Mesendoderm (in vitro differentiated cells): Measurements from ENCODE around the gene MAP1S.

Experiments used
- DNase-seq: peaks from one replicate; pipeline ENCODE4 v3.0.0; 2013
- H2AK5ac ChIP-seq: 2 replicates; pipeline ENCODE4 v1.6.1; 2013; ENCODE audit warnings: low read length, inconsistent platforms
- H2BK120ac ChIP-seq: 2 replicates; pipeline ENCODE4 v1.6.1; 2013; ENCODE audit warnings: low read depth, mild to moderate bottlenecking, low read length, moderate library complexity, mixed read lengths
- H2BK15ac ChIP-seq: replicated peaks from 2 replicates; pipeline ENCODE4 v1.6.1; 2013; ENCODE audit warnings: low read depth, mild to moderate bottlenecking, moderate library complexity
- H2BK5ac ChIP-seq: 2 replicates; pipeline ENCODE4 v1.6.1; 2013; ENCODE audit warnings: low read length, inconsistent platforms
- H3K18ac ChIP-seq: 2 replicates; pipeline ENCODE4 v1.6.1; 2013; ENCODE audit warnings: mild to moderate bottlenecking, low read length, mixed read lengths
- H3K23ac ChIP-seq: one replicate; pipeline ENCODE4 v1.6.1; 2013; ENCODE audit warnings: low read length
- H3K27ac ChIP-seq: 2 replicates; pipeline ENCODE4 v1.5.1; 2013; ENCODE audit warnings: low read depth, mild to moderate bottlenecking, inconsistent platforms, low read length, moderate library complexity
- H3K27me3 ChIP-seq: 2 replicates; pipeline ENCODE4 v1.6.1; 2013; ENCODE audit warnings: low read length, control low read depth, mild to moderate bottlenecking, inconsistent platforms; ENCODE audit not compliant: insufficient read depth, poor library complexity
- H3K36me3 ChIP-seq: 2 replicates; pipeline ENCODE4 v1.6.1; 2013; ENCODE audit warnings: low read length, inconsistent platforms; ENCODE audit not compliant: control insufficient read depth, insufficient read depth
- H3K4ac ChIP-seq: one replicate; pipeline ENCODE4 v1.6.1; 2013; ENCODE audit warnings: low read depth, mild to moderate bottlenecking, low read length, moderate library complexity
- H3K4me1 ChIP-seq: 2 replicates; pipeline ENCODE4 v1.6.1; 2013; ENCODE audit warnings: low read depth, low read length, inconsistent platforms; ENCODE audit not compliant: control insufficient read depth
- H3K4me2 ChIP-seq: 2 replicates; pipeline ENCODE4 v1.6.1; 2013; ENCODE audit warnings: low read length
- H3K4me3 ChIP-seq: 2 replicates; pipeline ENCODE4 v1.5.1; 2013; ENCODE audit warnings: mild to moderate bottlenecking, low read length
- H3K56ac ChIP-seq: one replicate; pipeline ENCODE4 v1.6.1; 2013; ENCODE audit warnings: low read length
- H3K79me1 ChIP-seq: 2 replicates; pipeline ENCODE4 v1.6.1; 2013; ENCODE audit warnings: low read length, inconsistent platforms
- H3K79me2 ChIP-seq: 2 replicates; pipeline ENCODE4 v1.6.1; 2013; ENCODE audit warnings: mild to moderate bottlenecking, low read length; ENCODE audit not compliant: control insufficient read depth, insufficient read depth
- H3K9ac ChIP-seq: 2 replicates; pipeline ENCODE4 v1.6.1; 2013; ENCODE audit warnings: low read length, inconsistent platforms
- H4K5ac ChIP-seq: one replicate; pipeline ENCODE4 v1.6.1; 2013; ENCODE audit warnings: low read length
- H4K8ac ChIP-seq: one replicate; pipeline ENCODE4 v1.6.1; 2013; ENCODE audit warnings: low read depth, mild to moderate bottlenecking, control low read depth, low read length, moderate library complexity
- WGBS: extraction: QIAGEN DNeasy Blood & Tissue Kit; methylation state at CpG from one replicate; pipeline ENCODE4 v1.1.7; 2013; ENCODE audit warnings: low lambda C conversion rate, missing lambda C conversion rate; ENCODE audit not compliant: insufficient coverage; ENCODE audit errors: extremely low coverage; 5-methylcytosine and 5-hydroxymethylcytosine counted together

Gene MAP1S

DNA sequence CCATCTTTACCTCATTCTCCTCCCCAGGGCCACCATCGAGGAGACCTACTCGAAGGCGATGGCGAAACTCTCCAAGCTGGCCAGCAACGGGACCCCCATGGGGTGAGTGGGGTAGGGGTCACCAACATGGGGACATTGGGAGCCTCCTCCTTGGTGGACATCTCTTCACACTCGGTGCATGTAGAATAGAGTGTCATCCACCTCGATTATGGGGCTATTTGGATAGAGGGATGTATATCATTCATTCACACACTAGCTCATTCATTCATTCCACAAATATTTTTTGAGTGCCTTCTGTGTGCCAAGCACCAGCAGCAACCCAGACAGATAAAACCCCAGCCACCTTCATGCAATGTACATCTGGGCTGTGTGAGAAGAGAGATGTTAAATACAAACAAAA lies 45.1 kb downstream of the MAP1S start:
- H3K23ac ChIP-seq: no peak overlapping the region
- H2BK5ac ChIP-seq: no peak overlapping the region
- no CpG with 5 or more reads among the region's 7 CpGs for WGBS
- H3K9ac ChIP-seq: no peak overlapping the region
- no peak overlapping the region for H2AK5ac ChIP-seq
- no peaks in the 10 kb centered on the region for H3K36me3 ChIP-seq
- no peaks in the 10 kb centered on the region for H3K27me3 ChIP-seq
- H4K5ac ChIP-seq: no peak overlapping the region
- no peaks in the 10 kb centered on the region for H3K79me2 ChIP-seq
- no peaks in the 10 kb centered on the region for H3K79me1 ChIP-seq
- DNase-seq: no peak
- no peak overlapping the region for H2BK120ac ChIP-seq
- no peak overlapping the region for H4K8ac ChIP-seq
- no peak overlapping the region for H3K18ac ChIP-seq
- H3K27ac ChIP-seq: no peak overlapping the region
- H2BK15ac ChIP-seq: no peak overlapping the region
- H3K4me1 ChIP-seq: no peaks in the 10 kb centered on the region
- no peak overlapping the region for H3K4me3 ChIP-seq
- no peak overlapping the region for H3K4ac ChIP-seq
- no peak overlapping the region for H3K56ac ChIP-seq
- H3K4me2 ChIP-seq: no peak overlapping the region

DNA sequence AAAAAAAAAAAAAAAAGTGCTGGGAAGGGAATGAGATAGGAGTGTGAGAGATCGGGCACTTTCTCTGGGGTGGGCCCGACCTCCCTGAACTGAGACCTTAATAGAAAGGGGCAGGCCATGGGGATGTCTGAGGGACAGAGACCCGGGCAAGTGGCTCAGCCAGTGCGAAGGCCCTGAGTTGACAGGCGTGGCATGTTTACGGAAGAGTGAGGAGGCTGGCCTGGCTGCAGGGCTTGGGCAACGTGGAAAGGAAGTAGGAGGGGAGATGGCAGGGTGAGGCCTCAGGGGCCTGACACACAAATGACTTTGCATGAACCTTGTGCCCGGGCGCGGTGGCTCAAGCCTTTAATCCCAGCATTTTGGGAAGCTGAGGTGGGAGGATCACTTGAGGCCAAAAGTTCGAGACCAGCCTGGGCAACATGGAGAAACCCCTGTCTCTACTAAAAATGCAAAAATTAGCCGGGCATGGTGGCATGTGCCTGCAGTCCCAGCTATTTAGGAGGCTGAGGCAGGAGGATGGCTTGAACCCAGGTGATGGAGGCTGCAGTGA lies 45.9 kb downstream of the MAP1S start:
- Histone ChIP-seq H3K56ac (no peak overlapping the region), H3K4me1 (no peaks in the 10 kb centered on the region), H3K18ac (no peak overlapping the region), H4K8ac (no peak overlapping the region), H3K23ac (no peak overlapping the region), H2BK120ac (no peak overlapping the region), H3K4ac (no peak overlapping the region), H3K4me2 (no peak overlapping the region), H3K36me3 (no peaks in the 10 kb centered on the region), H2BK5ac (no peak overlapping the region), H3K27ac (no peak overlapping the region), H2AK5ac (no peak overlapping the region), H3K4me3 (no peak overlapping the region), H3K27me3 (no peaks in the 10 kb centered on the region), H2BK15ac (no peak overlapping the region), H4K5ac (no peak overlapping the region), H3K79me2 (no peaks in the 10 kb centered on the region), H3K9ac (no peak overlapping the region), H3K79me1 (no peaks in the 10 kb centered on the region)
- WGBS: no CpG with 5 or more reads among the region's 12 CpGs
- no peak for DNase-seq

DNA sequence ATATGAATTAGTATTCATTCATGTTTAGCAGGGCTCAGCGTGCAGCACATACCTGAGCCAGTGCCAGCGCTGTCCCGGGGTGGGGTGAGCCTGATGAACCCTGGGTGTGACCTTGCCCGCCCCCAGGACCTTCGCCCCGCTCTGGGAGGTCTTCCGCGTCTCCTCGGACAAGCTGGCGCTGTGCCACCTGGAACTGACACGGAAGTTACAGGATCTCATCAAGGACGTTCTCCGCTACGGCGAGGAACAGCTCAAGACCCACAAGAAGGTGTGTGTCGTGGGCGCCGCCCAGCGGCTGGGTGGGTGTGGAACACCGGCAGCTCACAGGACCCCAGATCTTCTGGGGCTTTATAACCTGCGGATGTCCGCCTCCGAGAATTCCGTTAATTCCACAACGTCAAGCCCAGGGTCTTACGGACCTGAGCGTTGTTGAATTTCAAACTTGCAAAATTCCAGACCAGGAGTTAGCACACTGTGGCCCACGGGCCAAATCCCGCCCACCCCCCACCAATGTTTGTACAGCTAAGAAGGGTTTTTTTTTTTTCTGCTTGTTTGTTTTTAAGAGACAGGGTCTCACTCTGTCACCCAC lies 47.4 kb downstream of the MAP1S start:
- H3K18ac ChIP-seq: no peak overlapping the region
- no CpG with 5 or more reads among the region's 29 CpGs for WGBS
- peak overlapping the region; percentile 37 for H3K9ac ChIP-seq
- H3K4ac ChIP-seq: no peak overlapping the region
- H3K27ac ChIP-seq: no peak overlapping the region
- peak overlapping the region; percentile 58 for H3K56ac ChIP-seq
- no peaks in the 10 kb centered on the region for H3K79me2 ChIP-seq
- H3K27me3 ChIP-seq: no peaks in the 10 kb centered on the region
- H4K8ac ChIP-seq: no peak overlapping the region
- H2BK120ac ChIP-seq: no peak overlapping the region
- H3K23ac ChIP-seq: no peak overlapping the region
- no peak overlapping the region for H2BK5ac ChIP-seq
- peak; percentile 91 for DNase-seq
- H2BK15ac ChIP-seq: no peak overlapping the region
- H3K79me1 ChIP-seq: no peaks in the 10 kb centered on the region
- H3K4me1 ChIP-seq: no peaks in the 10 kb centered on the region
- peak overlapping the region; percentile 13 for H3K4me2 ChIP-seq
- no peak overlapping the region for H2AK5ac ChIP-seq
- H4K5ac ChIP-seq: no peak overlapping the region
- no peak overlapping the region for H3K4me3 ChIP-seq
- no peaks in the 10 kb centered on the region for H3K36me3 ChIP-seq

DNA sequence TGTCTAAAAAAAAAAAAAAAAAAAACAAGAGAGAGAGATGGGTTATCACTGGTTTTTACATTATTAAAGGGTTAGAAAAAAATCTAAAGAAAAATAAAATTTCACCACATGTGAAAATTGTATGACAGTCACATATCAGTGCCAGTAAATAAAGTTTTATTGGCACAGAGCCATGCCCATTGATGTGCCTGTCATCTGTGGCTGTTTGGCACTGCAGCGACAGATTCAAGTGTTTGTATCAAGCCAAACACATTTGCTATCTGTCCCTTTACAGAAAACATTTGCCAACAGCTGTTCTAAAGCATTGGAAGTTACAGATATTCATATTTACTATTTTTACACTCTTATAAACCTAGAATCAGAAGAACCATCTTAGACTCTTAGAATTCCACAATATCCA lies 48.3 kb downstream of the MAP1S start:
- no peak overlapping the region for H2BK120ac ChIP-seq
- H3K4me2 ChIP-seq: no peak overlapping the region
- no peak overlapping the region for H3K56ac ChIP-seq
- no peak overlapping the region for H3K4me3 ChIP-seq
- H3K4ac ChIP-seq: no peak overlapping the region
- no peak for DNase-seq
- H3K79me1 ChIP-seq: no peaks in the 10 kb centered on the region
- H3K79me2 ChIP-seq: no peaks in the 10 kb centered on the region
- no peak overlapping the region for H4K5ac ChIP-seq
- no peak overlapping the region for H2BK5ac ChIP-seq
- no peaks in the 10 kb centered on the region for H3K36me3 ChIP-seq
- no peak overlapping the region for H3K23ac ChIP-seq
- H3K4me1 ChIP-seq: no peaks in the 10 kb centered on the region
- H2BK15ac ChIP-seq: no peak overlapping the region
- no peaks in the 10 kb centered on the region for H3K27me3 ChIP-seq
- H2AK5ac ChIP-seq: no peak overlapping the region
- no peak overlapping the region for H3K27ac ChIP-seq
- H3K18ac ChIP-seq: no peak overlapping the region
- no peak overlapping the region for H3K9ac ChIP-seq
- no CpG with 5 or more reads among the region's 1 CpG for WGBS
- H4K8ac ChIP-seq: no peak overlapping the region

DNA sequence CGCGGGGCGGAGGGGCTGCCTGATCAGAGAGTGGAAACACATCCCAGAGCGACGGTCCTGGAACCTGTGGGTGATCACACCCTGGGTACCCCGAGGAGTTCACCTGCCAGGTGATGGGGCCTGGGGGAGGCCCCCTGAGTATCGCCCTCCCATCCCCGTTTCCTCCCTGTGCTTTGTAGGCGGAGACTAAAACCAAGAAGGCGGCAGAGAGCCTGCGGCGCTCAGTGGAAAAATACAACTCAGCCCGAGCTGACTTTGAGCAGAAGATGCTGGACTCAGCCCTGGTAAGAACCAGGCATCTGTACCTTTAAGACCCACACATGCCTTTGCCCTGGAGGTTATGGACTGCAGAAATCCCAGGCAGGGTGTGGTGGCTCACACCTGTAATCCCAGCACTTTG lies 51.3 kb downstream of the MAP1S start:
- Histone ChIP-seq H2BK5ac (no peak overlapping the region), H3K56ac (no peak overlapping the region), H3K79me1 (no peaks in the 10 kb centered on the region), H3K9ac (no peak overlapping the region), H3K36me3 (no peaks in the 10 kb centered on the region), H3K4me2 (no peak overlapping the region), H3K79me2 (no peaks in the 10 kb centered on the region), H4K5ac (no peak overlapping the region), H3K27me3 (no peaks in the 10 kb centered on the region), H3K4me1 (no peaks in the 10 kb centered on the region), H3K27ac (no peak overlapping the region), H2BK15ac (no peak overlapping the region), H4K8ac (no peak overlapping the region), H3K23ac (no peak overlapping the region), H2BK120ac (no peak overlapping the region), H3K4me3 (no peak overlapping the region), H2AK5ac (no peak overlapping the region), H3K18ac (no peak overlapping the region), H3K4ac (no peak overlapping the region)
- no CpG with 5 or more reads among the region's 13 CpGs for WGBS
- DNase-seq: no peak

DNA sequence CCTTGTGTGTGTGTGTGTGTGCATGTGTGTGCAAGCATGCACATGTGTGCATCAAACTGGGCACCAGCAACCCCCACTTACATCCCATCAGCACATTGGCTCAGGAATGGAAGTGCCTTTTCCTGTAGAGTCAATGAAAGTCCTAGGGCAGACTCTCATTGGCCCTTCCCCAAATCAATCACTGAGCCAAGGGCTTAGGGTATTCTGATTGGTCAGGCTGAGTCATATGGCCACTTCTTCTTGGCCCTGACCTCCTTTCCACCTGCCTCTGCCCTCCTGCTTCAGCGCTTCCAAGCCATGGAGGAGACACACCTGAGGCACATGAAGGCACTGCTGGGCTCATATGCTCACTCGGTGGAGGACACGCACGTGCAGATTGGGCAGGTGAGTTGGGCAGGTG lies 52.9 kb downstream of the MAP1S start:
- WGBS: no CpG with 5 or more reads among the region's 4 CpGs
- H3K9ac ChIP-seq: no peak overlapping the region
- H3K4me3 ChIP-seq: no peak overlapping the region
- H3K4me1 ChIP-seq: no peaks in the 10 kb centered on the region
- H3K56ac ChIP-seq: no peak overlapping the region
- no peaks in the 10 kb centered on the region for H3K36me3 ChIP-seq
- H2BK5ac ChIP-seq: no peak overlapping the region
- H3K27ac ChIP-seq: no peak overlapping the region
- H2BK15ac ChIP-seq: no peak overlapping the region
- H3K79me2 ChIP-seq: no peaks in the 10 kb centered on the region
- H4K8ac ChIP-seq: no peak overlapping the region
- H3K4me2 ChIP-seq: no peak overlapping the region
- H3K27me3 ChIP-seq: no peaks in the 10 kb centered on the region
- H3K4ac ChIP-seq: no peak overlapping the region
- no peak overlapping the region for H3K18ac ChIP-seq
- no peak overlapping the region for H3K23ac ChIP-seq
- peak; percentile 67 for DNase-seq
- no peak overlapping the region for H2AK5ac ChIP-seq
- H3K79me1 ChIP-seq: no peaks in the 10 kb centered on the region
- H4K5ac ChIP-seq: no peak overlapping the region
- H2BK120ac ChIP-seq: no peak overlapping the region
